Esophagus muscularis mucosa (tissue), 4 donors: ENCODE measurements around the gene FBXL5.

Source experiments
- EP300 ChIP-seq: sonication (generic); formaldehyde crosslinking; IDR thresholded peaks from one replicate; pipeline ENCODE4 v1.6.1; 2017; ENCODE audit warnings: antibody characterized with exemption
- POLR2AphosphoS5 ChIP-seq, 2 donors: sonication (generic); formaldehyde crosslinking; IDR thresholded peaks; one replicate each; pipeline ENCODE4 v1.6.1; 2017; ENCODE audit warnings: antibody characterized with exemption in 2 of 2
- TF ChIP-seq, protein P1 (sequence below), 3 experiments: fragments of 200-600 bp in 2 of 3; fragments of 450-650 bp in 1 of 3; sonication (generic) in 2 of 3; IDR thresholded peaks; one replicate each; pipeline ENCODE4 v1.5.1; 2017 to 2019; ENCODE audit warnings: antibody characterized with exemption in 3 of 3, mild to moderate bottlenecking in 2 of 3, moderate library complexity in 1 of 3

DNA sequence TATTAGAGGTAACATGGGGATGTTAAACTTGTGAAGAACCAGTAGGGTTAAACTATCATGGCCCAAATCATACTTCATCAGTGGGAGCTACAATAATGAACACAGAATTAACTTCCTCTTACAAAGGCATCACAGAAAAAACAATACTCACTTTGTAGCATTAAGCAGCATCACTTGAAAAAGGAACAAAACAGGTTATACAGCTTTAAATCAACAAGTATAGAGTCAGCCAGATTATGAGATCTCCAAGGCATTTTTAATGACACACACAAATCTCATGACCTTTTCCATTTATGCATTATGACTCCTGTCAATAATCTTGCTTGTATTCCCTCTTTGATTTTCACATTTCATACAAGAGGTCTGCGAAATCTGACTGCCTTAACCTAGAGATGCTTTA is 18.3 kb downstream of the FBXL5 start:
- TF ChIP-seq, protein P1, sequence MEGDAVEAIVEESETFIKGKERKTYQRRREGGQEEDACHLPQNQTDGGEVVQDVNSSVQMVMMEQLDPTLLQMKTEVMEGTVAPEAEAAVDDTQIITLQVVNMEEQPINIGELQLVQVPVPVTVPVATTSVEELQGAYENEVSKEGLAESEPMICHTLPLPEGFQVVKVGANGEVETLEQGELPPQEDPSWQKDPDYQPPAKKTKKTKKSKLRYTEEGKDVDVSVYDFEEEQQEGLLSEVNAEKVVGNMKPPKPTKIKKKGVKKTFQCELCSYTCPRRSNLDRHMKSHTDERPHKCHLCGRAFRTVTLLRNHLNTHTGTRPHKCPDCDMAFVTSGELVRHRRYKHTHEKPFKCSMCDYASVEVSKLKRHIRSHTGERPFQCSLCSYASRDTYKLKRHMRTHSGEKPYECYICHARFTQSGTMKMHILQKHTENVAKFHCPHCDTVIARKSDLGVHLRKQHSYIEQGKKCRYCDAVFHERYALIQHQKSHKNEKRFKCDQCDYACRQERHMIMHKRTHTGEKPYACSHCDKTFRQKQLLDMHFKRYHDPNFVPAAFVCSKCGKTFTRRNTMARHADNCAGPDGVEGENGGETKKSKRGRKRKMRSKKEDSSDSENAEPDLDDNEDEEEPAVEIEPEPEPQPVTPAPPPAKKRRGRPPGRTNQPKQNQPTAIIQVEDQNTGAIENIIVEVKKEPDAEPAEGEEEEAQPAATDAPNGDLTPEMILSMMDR (IDR thresholded peaks at IDR 0.05): no peak
- TF ChIP-seq POLR2AphosphoS5 (IDR thresholded peaks at IDR 0.05): no peak
- no peak for TF ChIP-seq EP300
